Measurements from ENCODE around the gene TMEM218.
"Not testable (repeated sequence)": the region's sequence is repeated elsewhere in the genome, so short reads cannot be mapped to it uniquely, and the experiment has no call there.

TMEM218 gene

DNA sequence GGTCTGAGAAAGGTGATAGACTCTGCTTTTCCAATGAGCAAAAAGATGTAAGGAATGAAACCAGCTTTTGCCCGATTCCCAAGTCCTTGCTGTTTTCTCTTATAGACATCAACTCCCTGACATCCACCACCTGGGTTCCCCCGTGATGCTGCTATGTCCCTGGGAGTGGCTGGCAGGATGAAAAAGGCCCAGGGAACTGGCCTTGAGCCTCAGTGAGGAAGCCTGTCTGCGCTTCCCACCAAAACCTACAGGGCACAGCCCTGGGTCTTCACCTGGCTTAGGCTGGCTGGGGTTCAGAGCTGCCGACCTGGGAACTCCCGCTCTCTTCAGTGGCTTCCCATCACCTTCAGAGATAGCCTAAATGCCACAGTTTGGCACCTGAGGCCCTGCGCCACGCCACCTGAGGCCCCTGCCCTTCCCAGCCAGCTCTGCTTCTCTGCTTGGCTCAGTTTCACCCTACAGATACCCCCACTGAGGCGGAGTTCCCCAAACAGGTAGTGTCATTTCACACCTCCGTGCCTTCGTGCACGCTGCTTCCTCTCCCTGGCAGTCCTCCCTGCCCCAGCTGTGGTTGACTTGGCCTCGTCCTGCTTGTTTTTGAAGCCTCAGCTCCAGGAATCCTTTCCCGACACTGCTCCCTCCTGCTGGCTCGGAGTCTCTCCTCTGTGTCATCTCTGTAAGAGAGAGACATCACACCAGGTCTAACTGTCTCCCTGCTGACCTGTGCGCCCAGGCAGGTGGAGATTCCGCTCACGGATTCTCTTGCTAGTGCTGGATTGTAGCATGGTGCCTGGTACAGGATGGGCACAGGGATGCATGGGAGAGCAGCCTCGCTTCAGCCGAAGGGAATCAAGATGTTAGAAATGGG lies 37.6 kb downstream of the TMEM218 start:
- DNase-seq: no peak

DNA sequence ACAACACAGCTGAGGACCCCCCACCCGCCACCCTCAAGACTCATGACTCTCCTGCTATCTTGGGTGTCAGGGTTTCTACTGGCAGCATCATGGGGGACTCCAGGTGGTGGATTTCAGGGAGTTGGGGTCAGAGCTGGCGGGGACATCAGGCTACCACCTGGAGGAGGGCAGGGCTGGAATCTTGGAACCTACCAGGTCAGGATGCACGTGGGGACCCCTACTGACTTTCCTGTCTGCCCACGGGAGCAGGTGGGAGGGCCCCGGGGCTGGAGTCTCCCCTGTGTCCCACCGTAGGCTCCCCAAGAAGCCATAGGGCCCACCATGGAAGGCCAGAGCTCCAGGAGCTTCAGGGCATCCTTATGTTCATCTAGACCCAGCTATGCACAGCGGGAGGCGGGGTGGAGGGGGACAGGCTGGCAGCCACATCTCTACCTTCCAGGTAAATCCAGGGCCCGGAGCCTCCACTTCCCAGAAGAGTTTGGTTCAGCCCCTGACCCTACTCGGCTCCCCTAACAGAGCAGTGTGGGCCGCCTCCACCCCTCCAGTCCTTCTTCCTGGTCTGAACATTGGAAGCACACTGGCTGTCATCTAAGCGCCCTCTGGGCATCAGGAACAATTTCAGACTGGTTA lies 38.4 kb downstream of the TMEM218 start:
- DNase-seq: no peak

DNA sequence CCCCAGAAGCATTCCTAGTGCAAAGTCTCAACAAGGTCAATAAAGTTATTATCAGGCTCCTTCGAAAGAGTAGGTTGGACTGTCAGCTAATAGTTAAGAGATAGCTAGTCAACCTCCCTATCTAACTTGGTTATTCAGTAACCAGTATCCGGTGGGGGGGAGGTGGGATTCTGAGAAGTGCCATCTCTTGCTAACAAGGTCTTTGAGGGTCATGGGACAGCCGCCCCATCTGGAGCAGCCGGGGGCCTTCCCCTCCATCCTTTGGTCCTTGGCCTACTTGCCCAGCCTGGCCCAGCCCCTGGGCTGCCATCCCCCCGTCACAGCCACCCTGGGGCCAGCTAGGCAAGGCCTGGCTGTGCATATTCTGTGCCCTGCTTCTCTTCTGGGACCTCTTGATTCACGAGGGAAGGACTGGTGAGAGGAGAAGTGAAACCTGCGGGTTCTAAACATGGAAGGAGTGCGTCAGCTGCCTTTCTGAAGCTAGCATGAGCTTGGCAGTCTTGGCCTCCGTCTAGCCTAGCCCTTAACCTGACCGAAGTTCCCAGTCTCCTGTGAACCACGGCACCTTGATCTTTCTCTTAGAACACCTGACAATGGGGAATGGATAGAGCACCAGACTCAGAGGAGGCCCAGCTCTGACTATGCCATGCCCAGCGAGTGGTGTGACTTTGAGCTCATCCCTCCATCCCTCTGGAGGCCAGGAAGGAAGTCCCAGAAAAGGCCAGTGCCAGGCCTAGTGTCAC lies 39.0 kb downstream of the TMEM218 start:
- no peak for DNase-seq

DNA sequence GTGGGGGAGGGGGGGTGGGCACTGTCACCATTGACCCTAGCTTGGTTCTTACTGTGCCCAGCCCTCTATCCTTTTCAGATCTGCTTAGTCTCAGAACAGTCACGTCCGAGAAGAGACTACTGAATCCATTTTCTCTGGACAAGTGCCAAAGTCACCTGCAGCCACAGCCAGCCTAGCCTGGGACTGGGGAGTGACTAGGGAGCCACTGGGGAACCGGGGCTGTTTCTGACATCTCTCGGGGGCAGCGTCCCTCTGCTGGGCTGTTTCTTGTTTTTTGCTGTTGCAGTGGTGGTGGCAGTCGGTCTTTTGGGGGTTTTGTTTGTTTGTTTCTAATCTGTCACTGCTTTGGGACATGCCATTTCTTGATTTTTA lies 39.6 kb downstream of the TMEM218 start:
- DNase-seq: no peak

DNA sequence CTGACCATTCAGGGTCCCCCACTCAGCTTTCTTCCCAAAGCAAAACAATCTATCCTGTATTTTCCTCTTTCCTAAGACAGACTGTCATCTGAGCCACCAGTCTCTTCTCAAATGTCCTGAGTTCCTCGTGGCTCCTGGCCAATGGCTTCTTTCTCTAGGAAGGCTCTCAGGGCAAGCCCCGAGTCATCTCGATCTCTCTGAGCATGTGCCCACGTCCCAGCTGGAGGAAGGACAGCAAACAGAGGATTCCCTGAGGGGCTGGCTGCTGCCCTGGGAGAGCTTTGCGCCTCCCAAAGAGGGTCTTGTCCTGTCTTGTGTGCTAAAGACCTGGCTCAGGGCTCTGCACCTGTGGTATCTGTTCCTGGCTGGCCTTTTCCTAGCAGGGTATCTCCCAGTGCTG lies 40.0 kb downstream of the TMEM218 start:
- DNase-seq: no peak

DNA sequence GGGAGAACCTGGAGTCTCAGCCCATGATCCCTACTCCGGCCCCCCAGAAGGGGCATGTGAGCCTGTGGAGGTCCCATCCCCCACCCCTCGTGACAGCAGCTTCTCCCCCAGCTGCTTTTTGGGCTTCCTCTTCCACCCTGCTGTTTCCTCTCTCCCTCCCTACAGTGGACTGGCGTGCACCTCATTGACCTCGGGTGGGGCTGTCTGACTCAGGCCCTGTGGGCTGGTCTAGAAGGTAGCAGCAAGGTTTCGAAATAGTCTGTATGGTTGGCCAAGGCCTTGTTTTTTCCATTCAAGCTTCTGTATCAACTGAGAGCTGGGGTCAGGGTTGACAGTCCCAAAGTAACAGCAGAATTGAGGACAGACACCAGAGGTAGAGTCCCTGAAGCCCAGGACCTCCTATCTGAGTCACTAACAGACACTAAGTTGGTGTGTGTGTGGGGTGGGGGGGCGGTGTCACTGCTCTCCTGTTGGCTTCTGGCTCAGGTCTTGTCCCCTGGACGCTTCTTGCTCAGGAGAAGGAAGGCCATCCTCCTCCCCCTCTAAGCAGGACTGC lies 40.6 kb downstream of the TMEM218 start:
- DNase-seq: peak; percentile 38

DNA sequence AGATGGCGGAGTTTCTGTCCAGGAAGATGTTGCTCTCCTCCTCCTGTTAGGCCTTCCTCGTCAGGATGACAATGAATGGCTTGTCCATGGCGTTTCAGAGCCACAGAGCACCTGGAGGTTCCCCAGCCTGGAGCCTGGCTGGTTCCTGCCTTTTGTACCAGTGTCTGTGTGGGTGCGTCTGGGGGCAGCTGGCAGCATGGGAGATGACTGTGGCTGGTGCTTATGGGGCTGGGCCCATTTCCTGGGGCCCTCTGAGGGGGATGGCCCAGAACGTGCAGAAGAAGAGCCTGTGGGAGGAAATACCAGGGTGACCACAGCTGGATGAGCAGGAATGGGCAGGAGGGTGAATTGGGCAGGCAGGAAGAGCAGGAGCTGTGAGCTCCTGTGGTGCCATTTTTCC lies 41.6 kb downstream of the TMEM218 start:
- no peak for DNase-seq

DNA sequence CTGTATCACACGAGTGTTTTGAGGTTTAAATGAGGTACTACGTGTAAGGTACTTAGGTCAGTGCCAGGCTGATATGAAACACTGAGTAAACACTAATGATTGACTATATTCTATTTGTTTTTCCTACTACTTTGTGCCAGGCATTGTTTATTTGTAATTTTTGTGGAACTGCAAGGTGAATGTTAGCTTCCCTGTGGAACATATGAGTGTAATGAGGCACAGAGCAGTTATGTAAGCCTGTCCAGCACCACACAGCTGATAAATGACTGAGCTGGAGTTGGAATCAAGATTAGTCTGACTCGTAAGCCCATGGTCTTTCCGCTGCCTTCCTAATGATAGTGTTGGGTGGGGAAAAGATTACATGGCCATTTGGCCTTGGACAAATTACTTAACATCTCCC lies 42.4 kb downstream of the TMEM218 start:
- DNase-seq: no peak

DNA sequence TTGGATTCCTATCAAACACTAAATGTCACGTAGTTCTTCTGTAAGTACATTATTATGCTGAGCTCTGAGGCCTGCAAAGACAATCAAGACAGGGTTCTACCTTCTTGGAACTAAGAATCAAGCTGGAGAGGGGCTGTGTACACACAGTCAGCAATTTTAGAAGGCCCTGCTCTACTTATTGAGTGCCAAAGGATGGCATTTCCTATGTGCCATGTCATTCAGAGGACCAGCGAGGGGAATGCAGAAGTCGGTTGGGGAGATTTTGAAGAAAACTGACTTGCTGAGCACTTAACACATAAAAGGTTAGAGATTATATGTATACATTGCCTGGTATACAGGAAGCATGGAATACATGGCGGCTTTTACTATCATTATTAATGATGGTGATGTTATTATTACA lies 43.1 kb downstream of the TMEM218 start:
- DNase-seq: no peak

DNA sequence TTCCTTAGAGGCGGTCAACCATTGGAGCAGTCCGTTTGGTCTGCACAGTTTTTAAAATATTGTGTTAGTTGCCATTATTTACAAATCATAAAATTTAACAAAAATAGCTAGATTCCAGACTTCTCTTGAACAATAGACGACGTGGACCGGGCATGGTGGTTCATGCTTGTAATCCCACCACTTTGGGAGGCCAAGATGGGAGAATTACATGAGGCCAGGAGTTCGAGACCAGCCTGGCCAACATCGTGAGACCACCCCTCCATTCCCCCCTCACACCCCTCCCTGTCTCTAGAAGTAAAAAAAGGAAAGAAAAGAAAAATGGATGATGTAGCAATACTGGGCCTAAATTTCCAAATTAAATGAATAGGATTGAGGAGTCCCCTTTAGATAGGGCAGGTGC lies 47.4 kb downstream of the TMEM218 start:
- DNase-seq: no peak

DNA sequence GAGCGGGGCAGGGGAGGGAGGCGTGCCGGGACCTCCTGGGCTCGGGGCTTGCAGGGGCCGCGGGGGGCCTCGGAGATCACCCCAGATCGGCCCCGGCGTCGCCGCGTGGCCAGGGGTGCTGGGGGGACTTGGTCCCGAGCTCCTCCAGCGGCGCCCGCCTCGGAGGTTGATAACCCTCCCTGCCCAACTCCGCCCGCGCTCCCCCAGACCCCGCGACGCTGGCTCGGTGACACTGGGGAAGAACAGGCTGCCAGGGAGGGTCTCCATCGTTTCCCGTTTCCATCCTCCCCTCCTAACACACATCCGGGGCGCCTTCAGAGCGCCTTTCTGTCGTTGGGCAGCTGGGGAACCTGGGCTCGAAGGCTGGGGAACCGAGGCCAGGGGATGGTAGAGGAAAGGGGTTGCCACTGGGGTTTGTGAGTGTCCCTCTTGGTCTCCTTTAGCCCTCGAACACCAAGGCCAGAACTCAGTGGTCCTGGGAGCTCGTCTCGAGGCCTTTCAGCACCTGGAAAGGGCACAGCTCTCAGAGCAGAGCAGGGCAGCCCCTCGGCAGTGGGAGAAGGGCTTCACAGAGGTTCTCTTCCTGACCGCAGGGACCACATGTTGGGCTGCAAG lies 47.9 kb downstream of the TMEM218 start:
- DNase-seq: no peak

DNA sequence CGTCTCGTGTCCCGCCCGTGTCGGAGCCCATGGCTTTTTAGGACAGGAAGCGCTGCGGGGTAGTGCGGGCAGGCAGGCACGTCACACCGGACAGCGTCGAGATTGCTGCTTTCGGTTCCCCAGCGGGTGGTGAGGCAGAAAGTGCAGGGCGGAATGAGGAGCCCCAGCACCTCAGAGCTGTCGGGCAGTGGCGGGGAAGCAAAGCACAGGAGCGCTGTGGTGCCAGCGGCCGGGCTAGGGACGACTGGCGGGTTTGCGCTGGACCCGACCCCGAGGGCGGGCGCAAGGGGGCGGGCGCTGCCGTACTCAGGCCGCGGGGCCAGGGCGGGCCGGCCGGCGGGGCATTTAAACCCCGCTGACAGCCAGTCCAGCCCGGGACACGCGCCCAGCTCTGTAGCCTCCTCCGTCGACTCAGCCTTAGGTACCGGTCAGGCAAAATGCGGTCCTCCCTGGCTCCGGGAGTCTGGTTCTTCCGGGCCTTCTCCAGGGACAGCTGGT lies 48.4 kb downstream of the TMEM218 start, which contains the start of gene SLC37A2:
Gene SLC37A2 (plus strand): TSS at position 375 of the 498 bp plus-strand sequence. CDS start 63 bp downstream, at position 438.
- peak; percentile 74 for DNase-seq

DNA sequence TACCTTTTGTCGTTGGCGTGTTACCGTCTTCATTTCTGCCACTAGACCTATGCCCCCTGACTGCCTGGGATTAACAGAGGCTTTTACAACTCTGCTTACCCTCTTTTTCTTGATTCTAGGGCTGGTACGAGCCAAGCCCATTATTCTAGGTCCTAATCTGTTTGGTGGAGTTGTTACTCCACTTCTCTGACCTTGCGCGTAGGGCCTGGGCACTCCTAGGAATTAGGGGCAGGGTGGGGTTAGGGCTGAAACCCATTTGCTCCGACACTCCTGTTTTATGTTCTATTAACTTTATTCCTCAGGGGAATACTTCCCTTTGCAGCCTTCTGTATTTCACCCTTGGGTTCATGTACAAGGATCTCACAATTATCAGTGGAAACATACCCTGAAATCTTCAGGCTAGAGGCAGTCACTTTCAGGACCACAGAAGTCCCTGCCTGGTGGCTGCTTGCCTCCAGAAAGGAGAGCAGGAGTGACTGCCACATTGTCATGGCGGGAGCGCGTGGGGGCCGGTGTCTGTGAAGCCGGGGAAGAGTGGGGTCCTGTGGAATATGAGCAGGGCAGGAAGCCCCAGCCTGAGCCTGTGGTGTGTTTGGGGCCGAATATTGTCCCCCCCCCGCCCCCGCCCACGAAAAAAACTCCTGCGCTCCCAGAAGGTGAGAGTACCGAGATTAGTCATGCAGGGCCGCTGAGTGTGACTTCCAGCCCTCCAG lies 49.1 kb downstream of the TMEM218 start:
- DNase-seq: no peak

DNA sequence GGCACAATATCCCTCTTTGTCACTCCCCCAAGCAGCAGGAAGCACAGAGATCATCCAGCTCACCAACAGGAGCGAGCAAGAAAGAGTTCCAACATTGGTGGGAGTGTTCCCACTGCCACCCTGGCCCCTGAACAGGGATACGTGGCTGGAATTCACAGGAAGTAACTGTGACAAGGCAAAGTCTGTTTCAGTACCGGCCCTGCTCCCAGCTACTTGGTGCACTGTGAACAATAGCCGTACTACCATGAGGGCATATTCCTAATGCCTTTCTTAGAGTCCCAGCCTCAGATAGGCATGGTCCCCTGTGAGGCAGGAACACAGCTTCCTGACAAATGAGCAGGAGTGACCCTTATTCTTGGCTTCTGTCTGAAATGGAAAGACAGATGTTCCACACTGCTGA lies 50.1 kb downstream of the TMEM218 start:
- DNase-seq: no peak

DNA sequence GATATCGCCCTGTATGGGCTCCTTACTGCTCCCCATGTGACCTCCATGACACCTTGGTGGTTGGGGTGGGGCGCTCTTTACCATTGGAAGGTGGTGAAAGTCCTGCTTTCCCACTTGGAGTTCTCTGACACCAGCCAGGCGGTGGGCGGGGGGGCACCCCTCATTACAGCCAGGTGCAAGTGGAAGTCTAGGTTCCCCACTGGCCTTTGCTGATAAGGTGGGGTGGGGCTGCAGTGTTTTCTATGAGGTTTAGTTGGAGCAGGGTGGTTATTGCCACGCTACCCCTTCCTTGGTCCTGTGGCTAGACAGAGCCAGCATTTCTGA lies 53.8 kb downstream of the TMEM218 start:
- DNase-seq: no peak

DNA sequence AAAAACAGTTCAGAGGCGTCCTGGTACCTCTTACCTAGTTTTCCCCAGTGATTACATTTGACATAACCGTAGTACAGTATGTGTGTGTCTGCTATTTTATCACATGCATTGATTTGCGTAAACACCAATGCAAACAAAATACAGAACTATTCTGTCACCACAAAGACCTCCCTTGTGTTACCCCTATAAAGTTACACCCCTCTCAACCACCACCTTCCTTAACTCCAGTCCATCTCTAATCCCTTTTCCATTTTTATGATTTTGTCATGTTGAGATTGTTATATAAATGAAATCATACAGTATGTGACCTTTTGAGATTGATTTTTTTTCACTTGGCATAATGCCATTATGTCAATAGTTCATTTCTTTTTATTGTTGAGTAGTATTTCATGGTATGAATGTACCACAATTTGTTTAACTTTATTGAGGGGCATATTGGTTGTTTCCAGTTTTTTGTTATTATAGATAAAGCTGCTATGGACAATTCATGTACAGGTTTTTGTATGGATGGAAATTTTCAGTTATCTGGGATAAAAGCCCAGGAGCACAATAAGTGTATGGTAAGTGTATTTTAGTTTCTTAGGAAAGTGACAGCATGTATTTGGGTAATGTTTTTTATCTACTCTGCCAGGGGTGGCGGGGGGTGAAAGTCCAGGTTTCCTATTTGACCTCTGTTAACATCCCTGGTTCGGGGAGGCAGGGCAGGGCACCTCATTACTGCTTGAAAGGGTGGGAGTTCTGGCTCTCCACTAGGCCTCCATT lies 54.3 kb downstream of the TMEM218 start:
- no peak for DNase-seq

DNA sequence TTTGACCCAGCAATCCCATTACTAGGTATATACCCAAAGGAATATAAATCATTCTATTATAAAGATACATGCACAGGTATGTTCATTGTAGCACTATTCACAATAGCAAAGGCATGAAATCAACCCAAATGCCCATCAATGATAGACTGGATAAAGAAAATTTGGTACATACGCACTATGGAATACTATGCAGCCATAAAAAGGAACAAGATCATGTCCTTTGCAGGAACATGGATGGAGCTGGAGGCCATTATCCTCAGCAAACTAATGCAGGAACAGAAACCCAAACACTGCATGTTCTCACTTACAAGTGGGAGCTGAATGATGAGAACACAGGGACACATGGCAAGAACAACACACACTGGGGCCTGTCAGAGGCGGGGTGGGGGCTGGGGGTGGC lies 55.3 kb downstream of the TMEM218 start:
- DNase-seq: not testable (repeated sequence)

DNA sequence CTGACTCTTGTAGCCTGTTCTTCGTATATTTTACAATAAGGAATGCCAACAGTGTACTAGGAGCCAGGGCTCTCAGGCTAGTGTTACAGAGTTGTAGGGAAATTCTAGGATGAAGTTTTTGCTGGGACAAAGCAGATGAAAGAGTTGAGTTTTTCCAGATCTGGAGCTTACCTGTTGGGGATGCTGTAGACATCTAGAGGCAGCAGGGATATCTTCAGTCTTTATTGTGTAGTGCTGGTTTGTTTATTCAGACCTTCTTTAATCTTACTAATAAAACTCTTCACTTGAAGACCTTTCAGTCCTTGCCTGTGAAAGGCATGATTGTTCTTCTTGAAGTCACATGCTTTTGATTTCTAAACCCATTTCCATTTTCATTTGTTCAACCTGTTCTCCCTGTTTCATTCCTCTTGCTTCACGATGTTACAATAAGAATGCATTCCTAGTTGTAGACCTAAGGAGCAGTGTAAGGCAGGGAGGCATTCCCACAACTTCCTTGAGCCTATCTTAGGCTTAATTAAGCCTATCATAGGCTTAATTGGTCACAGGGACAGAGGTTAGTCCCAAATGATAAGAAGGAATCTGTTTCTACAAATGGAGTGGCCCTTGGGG lies 56.2 kb downstream of the TMEM218 start:
- no peak for DNase-seq

DNA sequence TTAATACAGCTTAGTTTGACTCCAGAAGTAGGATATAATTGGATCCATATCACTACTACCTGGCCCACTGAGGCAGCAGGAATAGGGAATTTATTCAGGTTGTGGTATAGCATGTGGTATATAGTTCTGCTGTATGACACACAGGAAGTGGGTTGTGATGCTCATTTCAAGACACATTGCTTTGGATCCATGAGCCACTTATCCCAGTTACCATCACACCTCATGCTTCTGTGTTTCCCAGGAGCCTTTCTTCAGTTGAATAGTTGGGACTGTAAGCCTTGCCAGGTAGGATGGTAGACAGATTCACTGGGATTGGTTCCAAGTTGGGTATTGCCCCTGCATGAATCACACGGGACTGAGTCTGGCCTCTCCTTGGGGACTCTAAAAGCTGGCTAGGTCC lies 58.3 kb downstream of the TMEM218 start:
- no peak for DNase-seq

DNA sequence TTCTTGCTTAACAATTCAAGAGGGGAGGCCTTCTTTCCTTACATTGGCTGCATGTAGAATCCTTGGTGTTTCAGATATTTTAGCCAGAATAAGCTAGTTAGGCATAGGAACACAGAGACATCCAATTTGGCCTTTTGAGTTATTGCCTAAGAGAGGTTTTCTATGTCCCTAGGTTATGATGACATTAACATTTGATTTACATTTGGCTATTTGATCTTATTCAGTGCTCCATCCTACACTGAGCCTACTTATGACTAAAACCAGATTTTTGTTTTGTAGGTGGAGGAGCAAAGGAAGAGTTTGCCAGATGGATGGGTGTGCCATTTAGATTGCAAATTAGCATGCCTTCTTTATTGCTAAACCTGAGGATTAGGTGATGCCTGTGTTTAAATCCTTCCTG lies 59.4 kb downstream of the TMEM218 start:
- DNase-seq: no peak

DNA sequence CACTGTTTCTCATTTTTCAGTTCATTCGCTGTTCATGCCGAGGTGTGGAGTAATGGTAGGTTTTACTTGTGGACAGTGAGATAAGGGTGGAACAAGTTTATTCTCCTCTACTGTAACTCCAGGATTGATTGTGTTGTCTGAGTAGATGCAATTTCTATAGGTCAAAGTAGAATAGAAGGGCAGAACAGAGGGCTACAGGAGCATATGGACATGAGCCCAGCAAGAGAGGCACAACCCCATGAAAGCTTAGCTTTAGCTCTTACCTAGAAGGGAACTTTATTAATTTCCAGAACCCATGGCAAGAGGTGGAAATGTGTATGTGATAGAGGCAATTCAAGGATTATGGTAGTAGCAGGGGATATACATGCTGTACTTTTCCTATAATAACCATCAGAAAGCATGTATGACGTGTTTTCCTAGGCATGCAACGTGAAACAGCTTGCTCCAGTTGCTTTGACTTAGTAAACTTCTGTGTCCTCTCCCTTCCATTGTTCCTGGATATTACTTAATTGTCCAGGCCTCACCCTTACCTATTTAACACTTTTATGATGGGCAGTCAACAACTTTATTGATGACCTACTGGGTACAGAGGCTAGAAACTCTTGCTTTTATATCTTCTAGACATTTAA lies 62.1 kb downstream of the TMEM218 start:
- DNase-seq: no peak
